ENCODE data around the gene B3GNT3.

The B3GNT3 gene

GRCh38 chr19:17837972-17838371 is 43.0 kb downstream of the B3GNT3 start:
- no peak overlapping the region for H3K4me2 ChIP-seq (ENCODE audit: low read depth, low read length, poor library complexity, severe bottlenecking)
- no peaks in the 10 kb centered on the region for H3K9me3 ChIP-seq (ENCODE audit: insufficient read depth, low read depth, low read length)
- H3F3A ChIP-seq (ENCODE audit: low read depth): no peaks in the 10 kb centered on the region
- H3K4me3 ChIP-seq (ENCODE audit: low read length, poor library complexity, severe bottlenecking): no peak overlapping the region
- peaks cover 3% of the 10 kb centered on the region for H3K4me1 ChIP-seq (ENCODE audit: insufficient read depth, low read length, poor library complexity, severe bottlenecking)
- no peaks in the 10 kb centered on the region; the same call in 1 of the 2 replicates for H3K79me2 ChIP-seq (ENCODE audit: insufficient read depth, low read length)
- H2AFZ ChIP-seq (ENCODE audit: low read length): no peak overlapping the region
- H3K27me3 ChIP-seq (ENCODE audit: insufficient read depth, low read length, poor library complexity, severe bottlenecking): no peaks in the 10 kb centered on the region
- peaks cover 28% of the 10 kb centered on the region; the same call in 1 of the 2 replicates for H3K36me3 ChIP-seq (ENCODE audit: insufficient read depth, low read length)
- no peaks in the 10 kb centered on the region for H4K20me1 ChIP-seq (ENCODE audit: insufficient read depth, low read length, poor library complexity, severe bottlenecking)
- TF ChIP-seq EZH2phosphoT487 (IDR thresholded peaks at IDR 0.05; ENCODE audit: borderline replicate concordance): no peak
- H3K9ac ChIP-seq (ENCODE audit: low read depth, low read length, poor library complexity, severe bottlenecking): no peak overlapping the region
- no peaks in the 10 kb centered on the region for H3K9me2 ChIP-seq (replicated peaks; ENCODE audit: low read depth, low read length)

GRCh38 chr19:17840019-17840418 is 45.1 kb downstream of the B3GNT3 start:
- Histone ChIP-seq H2AFZ (ENCODE audit: low read length) (no peak overlapping the region), H3K9me3 (ENCODE audit: insufficient read depth, low read depth, low read length) (no peaks in the 10 kb centered on the region), H3K79me2 (ENCODE audit: insufficient read depth, low read length) (peaks cover 17% of the 10 kb centered on the region; the same call in 1 of the 2 replicates), H3K4me1 (ENCODE audit: insufficient read depth, low read length, poor library complexity, severe bottlenecking) (peaks cover 7% of the 10 kb centered on the region), H3K36me3 (ENCODE audit: insufficient read depth, low read length) (peaks cover 23% of the 10 kb centered on the region; the same call in 1 of the 2 replicates), H3K4me3 (ENCODE audit: low read length, poor library complexity, severe bottlenecking) (no peak overlapping the region), H3K4me2 (ENCODE audit: low read depth, low read length, poor library complexity, severe bottlenecking) (no peak overlapping the region), H3K9me2 (replicated peaks; ENCODE audit: low read depth, low read length) (no peaks in the 10 kb centered on the region), H3F3A (ENCODE audit: low read depth) (no peaks in the 10 kb centered on the region), H3K27me3 (ENCODE audit: insufficient read depth, low read length, poor library complexity, severe bottlenecking) (no peaks in the 10 kb centered on the region), H3K9ac (ENCODE audit: low read depth, low read length, poor library complexity, severe bottlenecking) (no peak overlapping the region), H4K20me1 (ENCODE audit: insufficient read depth, low read length, poor library complexity, severe bottlenecking) (peaks cover 3% of the 10 kb centered on the region)
- no peak for TF ChIP-seq EZH2phosphoT487 (IDR thresholded peaks at IDR 0.05; ENCODE audit: borderline replicate concordance)
- TF ChIP-seq, protein P1, sequence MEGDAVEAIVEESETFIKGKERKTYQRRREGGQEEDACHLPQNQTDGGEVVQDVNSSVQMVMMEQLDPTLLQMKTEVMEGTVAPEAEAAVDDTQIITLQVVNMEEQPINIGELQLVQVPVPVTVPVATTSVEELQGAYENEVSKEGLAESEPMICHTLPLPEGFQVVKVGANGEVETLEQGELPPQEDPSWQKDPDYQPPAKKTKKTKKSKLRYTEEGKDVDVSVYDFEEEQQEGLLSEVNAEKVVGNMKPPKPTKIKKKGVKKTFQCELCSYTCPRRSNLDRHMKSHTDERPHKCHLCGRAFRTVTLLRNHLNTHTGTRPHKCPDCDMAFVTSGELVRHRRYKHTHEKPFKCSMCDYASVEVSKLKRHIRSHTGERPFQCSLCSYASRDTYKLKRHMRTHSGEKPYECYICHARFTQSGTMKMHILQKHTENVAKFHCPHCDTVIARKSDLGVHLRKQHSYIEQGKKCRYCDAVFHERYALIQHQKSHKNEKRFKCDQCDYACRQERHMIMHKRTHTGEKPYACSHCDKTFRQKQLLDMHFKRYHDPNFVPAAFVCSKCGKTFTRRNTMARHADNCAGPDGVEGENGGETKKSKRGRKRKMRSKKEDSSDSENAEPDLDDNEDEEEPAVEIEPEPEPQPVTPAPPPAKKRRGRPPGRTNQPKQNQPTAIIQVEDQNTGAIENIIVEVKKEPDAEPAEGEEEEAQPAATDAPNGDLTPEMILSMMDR (conservative IDR thresholded peaks at IDR 0.05; ENCODE audit: low read length): no peak

- Histone ChIP-seq H3K4me2 (ENCODE audit: low read depth, low read length, poor library complexity, severe bottlenecking) (no peak overlapping the region), H3K9ac (ENCODE audit: low read depth, low read length, poor library complexity, severe bottlenecking) (no peak overlapping the region), H2AFZ (ENCODE audit: low read length) (no peak overlapping the region), H3K4me3 (ENCODE audit: low read length, poor library complexity, severe bottlenecking) (no peak overlapping the region), H3K9me2 (replicated peaks; ENCODE audit: low read depth, low read length) (no peaks in the 10 kb centered on the region), H3K27me3 (ENCODE audit: insufficient read depth, low read length, poor library complexity, severe bottlenecking) (no peaks in the 10 kb centered on the region), H3K4me1 (ENCODE audit: insufficient read depth, low read length, poor library complexity, severe bottlenecking) (peaks cover 15% of the 10 kb centered on the region), H4K20me1 (ENCODE audit: insufficient read depth, low read length, poor library complexity, severe bottlenecking) (peaks cover 3% of the 10 kb centered on the region), H3K36me3 (ENCODE audit: insufficient read depth, low read length) (peaks cover 23% of the 10 kb centered on the region; the same call in 1 of the 2 replicates), H3K9me3 (ENCODE audit: insufficient read depth, low read depth, low read length) (no peaks in the 10 kb centered on the region), H3F3A (ENCODE audit: low read depth) (no peaks in the 10 kb centered on the region), H3K79me2 (ENCODE audit: insufficient read depth, low read length) (peaks cover 30% of the 10 kb centered on the region)
- TF ChIP-seq, protein P1 (conservative IDR thresholded peaks at IDR 0.05; ENCODE audit: low read length): no peak
- no peak for TF ChIP-seq EZH2phosphoT487 (IDR thresholded peaks at IDR 0.05; ENCODE audit: borderline replicate concordance)
Measured at GRCh38 chr19:17841371-17841809, 46.5 kb downstream of the B3GNT3 start.
